HG02763 (cell line): ENCODE measurements around the gene LAMP2.
"Not testable (repeated sequence)": the region's sequence is repeated elsewhere in the genome, so short reads cannot be mapped to it uniquely, and the experiment has no call there.

ENCODE experiments used
- ATAC-seq: cut with Tn5 transposase; IDR thresholded peaks from one replicate; pipeline ENCODE4 v1.9.1; 2021; ENCODE audit warnings: mild to moderate bottlenecking, moderate library complexity; ENCODE audit not compliant: unreplicated experiment

Gene LAMP2

DNA sequence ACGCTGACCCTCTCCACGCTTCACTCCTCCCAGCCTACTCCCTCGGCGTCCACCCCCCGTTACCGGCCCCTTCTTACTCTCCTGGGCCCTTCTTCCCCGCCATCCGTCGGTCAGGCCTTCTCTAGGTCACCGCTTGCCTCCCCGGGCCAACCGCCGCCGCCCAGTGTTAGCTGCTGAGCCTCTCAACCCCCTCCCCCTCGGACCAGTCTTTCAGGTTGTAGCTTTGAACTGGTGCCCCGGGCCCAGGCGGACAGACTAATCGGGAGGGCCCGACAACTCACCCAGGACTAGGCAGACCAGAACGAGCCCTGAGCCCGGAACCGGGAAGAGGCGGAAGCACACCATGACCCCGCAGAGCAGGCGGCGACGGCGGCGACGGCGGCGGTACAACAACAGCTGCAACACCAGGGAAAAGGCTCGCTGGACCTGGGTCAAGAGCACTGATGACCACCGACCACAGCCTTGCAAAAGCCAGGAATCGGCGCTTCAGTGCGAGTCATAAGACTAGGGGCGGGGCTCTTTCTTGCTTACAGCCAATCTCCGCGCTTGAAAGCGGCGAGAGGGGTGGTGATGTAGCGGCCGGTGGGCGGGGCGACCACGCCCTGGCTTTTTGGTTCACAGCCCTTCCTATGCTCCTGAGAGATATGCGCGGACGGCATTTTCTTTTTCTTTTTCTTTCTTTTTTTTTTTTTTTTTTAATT is at the start of gene LAMP2:
TSS of gene LAMP2 (minus strand) at position 472 of the 701 bp plus-strand sequence. CDS start at position 345, 127 bp downstream.
- ATAC-seq: peak; percentile 97

DNA sequence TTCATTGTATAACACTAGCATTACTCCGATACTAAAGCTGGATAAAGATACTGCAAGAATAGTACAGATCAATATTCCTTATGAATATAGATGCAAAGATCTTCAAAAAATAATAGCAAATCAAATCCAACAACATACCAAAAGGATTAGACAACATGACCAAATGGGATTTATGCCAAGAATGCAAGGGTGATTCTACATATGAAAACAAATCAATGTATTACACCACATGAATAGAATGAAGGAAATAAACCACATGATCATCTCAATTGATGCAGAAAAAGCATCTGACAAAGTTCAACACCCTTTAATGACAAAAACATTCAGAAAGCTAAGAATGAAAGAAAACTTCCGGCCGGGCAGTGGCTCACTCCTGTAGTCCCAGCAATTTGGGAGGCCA is 48.8 kb upstream of the LAMP2 start:
- no peak for ATAC-seq

DNA sequence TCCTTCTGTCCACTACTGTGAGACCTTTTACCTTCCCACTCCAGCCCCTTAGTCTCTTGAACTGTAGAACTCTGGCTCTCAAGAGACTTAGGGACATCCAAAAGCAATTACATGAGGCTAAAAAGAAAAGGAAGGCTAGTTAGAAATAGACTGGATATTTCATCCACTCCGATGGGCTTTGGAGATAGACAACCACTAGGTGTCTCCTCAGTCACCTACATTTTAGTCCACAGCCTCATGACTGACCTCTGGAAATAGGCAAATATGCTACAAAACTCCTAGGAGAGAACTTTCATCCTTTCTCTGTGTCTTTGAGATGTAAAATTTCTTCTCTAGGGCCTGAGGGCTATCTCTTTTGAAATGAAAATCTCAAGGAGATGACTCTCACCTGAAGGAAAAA is 45.1 kb upstream of the LAMP2 start:
- no peak for ATAC-seq

DNA sequence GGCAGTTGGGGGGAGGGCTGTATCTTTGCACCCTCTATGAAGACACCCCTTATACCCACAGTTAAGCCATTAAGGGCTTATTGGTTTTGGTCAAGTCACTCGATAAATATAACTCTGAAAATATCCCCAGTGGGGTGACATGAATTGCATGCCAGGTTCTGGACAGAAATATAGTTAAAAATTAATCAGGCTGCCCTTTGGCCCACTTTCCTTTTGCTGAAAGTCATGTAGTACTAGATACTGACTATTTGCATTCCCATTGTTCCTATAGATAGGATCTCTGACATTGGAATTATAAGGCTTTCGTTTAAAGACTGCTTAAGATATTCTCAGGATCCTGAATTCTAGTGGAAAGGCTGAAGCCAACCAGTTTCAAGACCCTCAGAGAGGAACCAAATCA is 43.5 kb upstream of the LAMP2 start:
- no peak for ATAC-seq

DNA sequence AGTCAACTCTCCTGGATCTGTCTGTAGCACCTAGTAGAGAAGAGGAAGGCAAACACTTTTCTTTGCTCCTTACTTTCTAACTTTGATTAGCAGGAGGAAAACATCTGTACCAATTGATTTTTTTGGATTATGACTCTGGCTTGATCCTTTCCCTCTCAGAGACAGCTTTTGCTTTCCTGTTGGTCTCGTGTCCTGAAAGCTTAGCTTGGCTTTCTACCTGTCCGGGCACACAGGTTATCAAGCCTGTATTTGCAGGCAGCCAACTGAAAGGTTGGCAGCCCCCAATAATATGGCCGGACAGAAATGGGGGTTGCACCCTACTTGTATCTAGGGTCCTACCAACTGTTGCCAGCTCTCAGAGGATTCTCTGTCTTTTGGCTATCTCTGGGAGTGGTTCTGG is 43.1 kb upstream of the LAMP2 start:
- ATAC-seq: no peak

DNA sequence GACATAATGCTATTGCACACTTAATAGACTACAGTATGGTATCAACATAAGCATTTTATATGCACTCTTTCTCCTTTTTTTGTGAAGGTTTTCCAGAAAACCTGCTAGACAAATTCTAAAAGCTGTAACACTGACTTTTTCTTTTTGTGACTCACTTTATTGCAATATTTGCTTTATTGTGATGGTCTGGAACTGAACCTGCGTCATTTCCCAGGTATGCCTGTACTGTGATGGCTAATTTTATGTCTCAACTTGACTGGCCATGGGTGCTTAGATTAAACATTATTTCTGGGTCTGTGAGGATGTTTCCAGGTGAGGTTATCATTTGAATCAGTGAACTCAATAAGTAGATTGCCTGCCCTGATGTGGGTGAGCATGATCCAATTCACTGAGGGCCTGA is 35.5 kb upstream of the LAMP2 start:
- no peak for ATAC-seq

DNA sequence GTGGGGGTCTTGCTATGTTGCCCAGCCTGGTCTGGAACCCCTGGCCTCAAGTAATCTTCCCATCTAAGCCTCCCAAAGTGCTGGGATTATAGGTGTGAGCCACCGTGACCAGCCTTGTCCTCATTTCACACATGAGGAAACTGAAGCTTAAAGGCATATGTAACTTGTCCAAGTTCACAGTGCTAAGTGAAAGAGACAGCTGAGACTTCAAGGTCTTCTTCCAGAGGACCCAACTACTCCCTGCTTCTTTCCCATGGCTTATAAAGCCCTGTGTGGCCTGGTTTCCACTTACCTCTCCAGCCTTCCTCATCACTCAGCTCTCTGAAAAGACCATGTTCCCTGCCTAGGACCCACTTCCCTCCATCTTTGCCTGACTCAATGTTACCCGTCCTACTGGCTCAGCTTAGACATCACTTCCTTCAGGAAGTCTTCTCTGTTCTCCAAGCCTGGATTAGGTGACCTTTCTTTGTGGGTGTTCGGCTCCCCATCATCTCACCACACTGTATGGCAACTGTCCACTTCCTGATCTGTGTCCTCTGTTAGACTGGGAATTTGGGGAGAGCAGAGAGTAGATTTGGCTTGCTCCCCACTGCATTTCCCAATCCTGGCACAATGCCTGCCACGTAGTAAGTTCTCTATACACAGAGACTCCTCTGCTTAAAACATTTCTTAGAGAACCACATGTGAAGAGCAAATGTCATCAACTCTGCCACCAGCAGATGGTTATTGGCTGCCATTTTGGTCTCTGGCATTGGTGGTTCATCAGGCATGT is 30.4 kb upstream of the LAMP2 start:
- no peak for ATAC-seq

DNA sequence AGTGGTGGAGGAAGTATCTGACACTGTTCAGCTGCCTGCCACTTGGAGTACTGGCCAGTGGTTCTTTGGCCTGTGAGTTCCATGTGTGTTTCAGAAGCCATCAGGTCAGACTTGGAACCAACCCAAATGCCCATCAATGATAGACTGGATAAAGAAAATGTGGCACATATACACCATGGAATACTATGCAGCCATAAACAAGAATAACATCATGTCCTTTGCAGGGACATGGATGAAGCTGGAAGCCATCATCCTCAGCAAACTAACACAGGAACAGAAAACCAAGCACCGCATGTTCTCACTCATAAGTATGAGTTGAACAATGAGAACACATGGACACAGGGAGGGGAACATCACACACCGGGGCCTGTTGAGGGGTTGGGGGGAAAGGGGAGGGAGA is 21.0 kb upstream of the LAMP2 start:
- not testable (repeated sequence) for ATAC-seq

DNA sequence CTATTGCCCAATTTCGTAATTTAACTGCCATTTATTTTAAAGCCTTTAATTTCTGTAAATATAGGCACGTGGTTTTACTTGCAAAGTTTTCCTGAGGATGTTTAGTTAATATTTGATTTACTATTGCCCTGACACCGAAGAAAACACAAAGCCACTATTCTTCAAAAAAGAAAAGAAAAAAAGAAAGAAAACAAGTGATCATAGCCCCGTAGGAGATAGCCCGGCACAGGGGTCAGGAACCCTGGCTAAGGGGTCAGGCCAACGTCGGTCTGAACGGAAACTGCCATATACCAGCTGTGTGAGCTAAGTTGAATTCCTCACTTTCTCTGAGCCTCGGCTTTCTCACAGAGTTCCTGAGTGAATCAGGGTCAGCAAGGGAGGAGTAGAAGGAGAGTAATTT is 17.7 kb upstream of the LAMP2 start:
- no peak for ATAC-seq

DNA sequence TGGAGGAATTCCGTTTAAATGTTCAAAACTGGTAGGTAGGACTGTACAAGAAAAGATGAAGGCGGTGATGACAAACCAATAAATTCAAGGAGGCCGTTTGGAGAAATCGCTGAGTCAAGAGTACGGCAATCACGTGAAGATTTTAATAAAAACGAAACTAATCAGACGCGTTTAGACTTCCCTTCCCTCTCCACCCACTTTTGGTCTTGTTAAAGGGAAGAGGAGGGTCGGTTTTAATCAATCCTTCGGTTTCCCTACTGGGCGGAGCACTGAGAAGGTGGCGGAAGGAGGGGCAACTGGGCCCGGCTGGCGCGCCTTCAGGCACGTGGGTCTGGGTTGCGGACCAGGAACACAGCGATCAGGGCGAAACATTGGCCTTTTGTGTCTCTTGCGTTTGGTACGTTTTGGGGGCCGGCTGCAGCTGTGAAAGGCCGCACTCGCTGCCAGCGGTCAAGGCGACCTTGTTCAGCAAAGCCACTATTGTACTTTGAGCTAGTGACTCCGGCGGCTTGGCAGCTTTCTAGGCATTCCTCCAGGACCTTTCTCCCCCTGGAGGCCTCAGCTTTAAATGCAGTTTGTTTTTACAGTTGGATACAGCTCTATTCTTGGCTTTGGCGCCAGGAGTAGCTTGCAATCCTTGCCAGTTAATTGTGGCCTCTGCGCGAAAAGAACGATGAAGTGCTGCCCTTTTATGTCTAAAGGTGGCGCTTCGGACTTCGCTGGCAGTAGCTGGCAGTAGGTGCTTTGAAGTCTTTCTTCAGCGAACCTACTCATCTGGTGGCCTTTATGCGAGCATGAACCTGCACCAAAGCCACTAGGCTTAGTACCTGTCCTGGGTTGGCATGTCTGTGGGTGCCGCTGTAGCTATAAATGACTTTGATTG is 16.8 kb upstream of the LAMP2 start:
- peak; percentile 79 for ATAC-seq

DNA sequence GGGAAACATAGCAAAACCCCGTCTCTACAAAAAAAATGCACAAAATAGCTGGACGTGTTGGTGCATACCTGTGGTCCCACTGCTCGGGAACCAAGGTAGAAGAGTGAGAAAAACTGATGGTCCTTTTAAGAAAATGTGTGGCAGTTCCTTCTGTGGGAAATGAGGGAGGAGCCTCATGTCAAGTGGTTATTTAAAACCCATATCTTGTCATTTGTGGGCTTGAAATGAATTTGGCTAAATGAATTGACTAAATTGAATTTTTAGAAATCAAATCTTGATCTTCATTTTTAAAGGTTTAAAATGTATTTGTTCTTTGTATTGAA is 16.2 kb upstream of the LAMP2 start:
- no peak for ATAC-seq

DNA sequence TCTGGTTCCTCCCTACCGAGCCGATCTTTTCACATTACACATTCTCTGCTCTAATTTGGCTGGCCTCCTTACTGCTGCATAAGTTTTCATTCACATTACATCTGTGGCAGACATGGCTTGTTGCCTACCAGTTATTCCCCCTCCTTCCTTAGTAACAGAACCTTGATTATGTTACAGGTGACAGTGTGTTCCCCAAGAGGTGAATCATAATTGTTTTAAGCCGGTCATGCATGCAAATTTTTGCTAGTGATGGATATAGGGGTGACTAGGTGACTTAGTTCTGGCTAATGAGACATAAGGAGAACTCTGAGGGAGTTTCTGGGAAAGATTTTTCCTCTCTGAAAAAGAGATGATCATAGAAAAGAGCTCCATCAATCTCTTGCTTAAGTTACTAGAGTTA is 8.4 kb upstream of the LAMP2 start:
- no peak for ATAC-seq

DNA sequence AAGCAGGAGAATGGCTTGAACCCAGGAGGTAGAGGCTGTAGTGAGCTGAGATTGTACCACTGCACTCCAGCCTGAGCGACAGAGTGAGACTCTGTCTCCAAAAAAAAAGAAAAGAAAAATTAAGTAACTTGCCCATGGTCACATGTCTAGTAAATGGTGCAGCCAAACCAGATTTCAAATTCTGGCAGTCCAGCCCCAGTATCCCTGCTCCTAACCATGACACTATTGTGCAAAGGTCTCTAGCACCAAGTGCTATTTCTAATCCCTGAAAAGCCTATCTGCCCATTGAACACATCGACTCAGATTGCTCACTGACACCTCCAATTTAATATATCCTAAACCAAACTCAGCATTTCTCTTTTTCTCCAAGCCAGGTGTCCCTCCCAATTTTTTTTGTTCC is 7.6 kb upstream of the LAMP2 start:
- no peak for ATAC-seq

DNA sequence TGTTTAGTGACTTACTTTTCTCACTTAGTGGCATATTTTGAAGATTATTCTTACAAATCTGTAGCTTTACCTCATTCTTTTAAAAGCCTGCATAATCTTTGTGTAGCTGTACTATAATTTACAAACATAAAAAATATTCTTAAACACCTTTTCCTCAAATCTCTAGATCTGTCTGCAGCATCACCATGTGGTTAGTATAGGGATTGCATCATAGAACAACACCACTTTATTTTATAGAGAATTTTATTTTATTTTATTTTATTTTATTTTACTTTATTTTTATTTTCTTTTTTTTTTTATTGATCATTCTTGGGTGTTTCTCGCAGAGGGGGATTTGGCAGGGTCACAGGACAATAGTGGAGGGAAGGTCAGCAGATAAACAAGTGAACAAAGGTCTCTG is 6.4 kb upstream of the LAMP2 start:
- ATAC-seq: not testable (repeated sequence)

DNA sequence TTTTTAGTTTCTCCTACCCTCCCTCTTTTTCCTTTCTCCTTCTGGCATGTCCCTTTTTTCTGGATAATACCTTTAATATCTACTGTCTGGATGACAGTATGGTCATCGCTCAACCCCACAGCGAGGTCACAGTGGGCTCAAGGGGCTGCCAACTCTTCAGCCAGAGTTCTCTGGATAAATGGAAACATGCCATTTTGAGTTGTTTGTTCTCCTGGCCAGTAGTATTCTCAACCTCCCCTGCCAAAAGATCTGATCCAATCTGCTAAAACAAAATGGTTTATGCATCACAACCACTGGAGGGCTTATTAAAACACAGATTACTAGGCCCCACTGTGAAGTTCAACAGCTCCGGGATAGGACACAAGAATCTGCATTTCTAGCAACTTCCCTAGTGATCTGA is 5.0 kb upstream of the LAMP2 start:
- ATAC-seq: no peak

DNA sequence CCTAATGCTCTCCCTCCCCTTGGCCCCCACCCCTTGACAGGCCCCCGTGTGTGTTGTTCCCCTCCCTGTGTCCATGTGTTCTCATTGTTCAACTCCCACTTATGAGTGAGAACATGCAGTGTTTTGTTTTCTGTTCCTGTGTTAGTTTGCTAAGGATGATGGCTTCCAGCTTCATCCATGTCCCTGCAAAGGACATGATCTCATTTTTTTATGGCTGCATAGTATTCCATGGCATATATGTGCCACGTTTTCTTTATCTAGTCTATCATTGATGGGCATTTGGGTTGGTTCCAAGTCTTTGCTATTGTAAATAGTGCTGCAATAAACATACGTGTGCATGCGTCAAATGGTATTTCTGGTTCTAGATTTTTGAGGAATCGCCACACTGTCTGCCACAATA is 561 bp upstream of the LAMP2 start:
- ATAC-seq: not testable (repeated sequence)

DNA sequence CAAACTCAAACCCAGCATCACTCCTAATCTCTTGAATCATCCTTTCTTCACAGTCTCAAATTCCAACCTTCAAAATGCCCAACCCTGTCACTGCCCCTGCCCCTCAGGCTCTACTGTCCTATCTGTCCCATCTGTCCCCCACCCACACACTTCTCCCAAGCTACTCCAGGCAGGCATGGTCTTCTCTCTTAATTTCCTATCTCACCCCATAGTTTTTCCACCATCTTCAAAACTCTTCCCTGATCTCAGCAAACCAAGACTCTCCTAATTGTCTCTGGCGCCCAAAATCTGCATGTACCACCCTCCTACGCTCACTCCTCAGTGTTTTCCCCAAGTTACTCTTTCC is 644 bp downstream of the LAMP2 start:
- ATAC-seq: no peak

DNA sequence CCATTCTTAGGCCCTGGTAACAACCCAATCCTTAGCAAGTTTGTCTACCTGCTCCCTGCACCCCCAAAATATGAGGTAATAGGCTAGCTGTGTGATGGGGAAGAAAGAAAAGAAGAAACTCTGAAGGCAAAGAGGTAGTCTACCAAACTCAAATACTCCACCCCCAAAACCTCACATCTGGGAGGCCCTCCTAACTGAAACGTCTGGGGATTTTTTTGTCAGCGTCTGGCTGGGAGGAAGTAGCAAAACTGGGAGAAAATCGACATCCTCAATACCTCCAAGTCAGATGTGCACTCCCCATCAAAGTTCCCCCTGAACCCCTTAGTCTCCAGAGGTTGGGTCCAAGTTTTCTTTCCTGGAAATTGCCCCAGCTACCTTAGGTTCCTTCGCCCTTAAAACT is 1.0 kb downstream of the LAMP2 start:
- ATAC-seq: no peak

DNA sequence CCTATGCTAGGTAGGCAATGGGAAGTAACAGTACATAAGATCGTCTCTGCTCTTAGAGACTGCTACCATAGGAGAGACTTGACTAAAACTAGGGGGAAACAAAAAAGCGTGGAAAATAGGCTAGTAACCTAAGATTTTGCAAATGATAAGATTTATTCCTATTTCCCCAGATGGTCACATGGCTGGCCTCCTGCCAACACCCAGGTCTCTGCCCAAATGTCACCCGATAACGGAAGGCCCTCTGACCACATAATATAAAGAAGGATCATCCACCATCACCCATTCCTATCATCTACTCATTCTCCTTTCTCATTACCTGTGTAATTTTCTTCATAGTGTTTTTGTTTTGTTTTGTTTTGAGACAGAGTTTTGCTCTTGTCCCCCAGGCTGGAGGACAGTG is 4.7 kb downstream of the LAMP2 start:
- no peak for ATAC-seq

DNA sequence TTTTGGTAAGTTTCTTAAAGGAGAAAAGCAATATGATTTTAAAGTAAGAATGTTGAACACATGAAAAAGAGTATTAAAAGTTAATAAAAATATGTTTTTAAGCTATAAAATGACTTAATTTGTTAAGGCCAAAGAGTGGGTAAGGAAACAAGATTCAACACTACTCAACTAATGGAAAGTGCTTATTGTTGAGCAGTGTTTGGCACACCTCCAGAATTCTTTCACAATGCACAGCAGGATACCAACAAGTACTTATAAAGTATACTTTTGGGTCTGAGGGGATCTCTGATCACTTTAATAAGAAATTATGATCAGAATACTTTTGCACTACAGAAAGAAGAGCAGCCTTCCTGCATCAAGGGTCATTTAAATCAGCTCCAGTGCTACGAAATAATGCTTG is 5.9 kb downstream of the LAMP2 start:
- no peak for ATAC-seq

DNA sequence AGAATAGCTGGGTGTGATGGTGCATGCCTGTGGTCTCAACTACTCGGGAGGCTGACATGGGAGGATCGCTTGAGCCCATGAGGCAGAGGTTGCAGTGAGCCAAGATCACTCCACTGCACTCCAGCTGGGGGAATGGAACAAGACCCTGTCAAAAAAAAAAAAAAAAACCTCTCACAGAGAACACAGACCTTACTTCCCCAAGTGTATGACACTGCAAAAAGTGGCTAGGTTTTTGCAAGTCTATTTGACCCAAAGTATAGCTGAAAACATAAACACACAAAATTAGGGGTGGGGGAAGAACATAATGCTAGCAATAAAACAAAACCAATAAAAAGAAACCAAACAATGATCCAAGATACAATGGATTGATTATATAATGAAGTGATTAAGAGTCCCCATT is 6.7 kb downstream of the LAMP2 start:
- ATAC-seq: no peak

DNA sequence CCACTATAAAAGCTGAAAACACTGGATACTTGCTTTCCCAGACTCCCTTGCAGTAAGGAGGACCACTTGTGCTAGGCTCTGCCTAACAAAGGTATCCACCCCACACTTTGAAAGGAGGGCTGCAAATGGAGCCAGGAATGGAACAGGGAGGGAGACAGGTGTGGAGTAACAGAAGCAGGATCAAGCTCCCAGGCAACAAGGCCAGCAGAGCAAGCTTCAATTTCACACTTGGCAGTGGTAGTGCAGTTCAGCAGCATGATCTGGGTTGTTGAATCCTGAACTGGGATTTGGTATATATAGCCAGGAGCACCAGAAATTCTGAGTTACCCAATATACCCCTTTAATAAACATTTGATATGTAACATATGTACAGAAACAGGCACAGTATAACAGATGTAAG is 9.8 kb downstream of the LAMP2 start:
- ATAC-seq: no peak
